ENCODE data around the gene PRLR. TPM values are rescaled to one million over a fixed set of nuclear protein-coding genes. Genes with fewer than 3 reads are reported as not detected.

The PRLR gene
- total and polyA plus RNA-seq, 9 of the 15 experiments (the other 6 are each of a cell fraction or from before 2014, with no cell fraction given) = 0.02 TPM; not detected in 8

DNA sequence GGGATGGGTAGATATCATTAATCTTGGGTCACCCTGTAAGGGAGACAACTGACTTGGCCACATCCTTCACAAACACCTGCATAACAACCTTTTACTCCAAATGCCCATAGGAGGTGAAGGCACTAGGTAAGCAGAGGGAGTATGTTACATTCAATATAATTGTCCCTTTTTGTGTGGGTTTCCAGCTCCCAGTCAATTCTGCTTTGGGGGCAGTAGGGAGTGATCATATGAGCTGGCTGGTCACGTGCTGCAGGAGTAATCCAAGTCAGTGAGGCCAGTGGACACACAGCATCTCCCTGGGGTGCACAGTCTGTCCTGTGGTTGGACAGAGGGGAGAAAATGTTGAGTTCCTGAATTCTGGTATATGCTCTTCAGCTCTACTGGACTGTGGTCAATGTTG is 181.4 kb downstream of the PRLR start:
- BruUV-seq (replicated peaks) = no TSS peak
- no peaks in the 10 kb centered on the region for H3K9me3 ChIP-seq (replicated peaks; ENCODE audit: control insufficient read depth, insufficient read depth, low read depth, low read length)
- intact Hi-C loops (cut with micrococcal nuclease) (no loop called here), in situ Hi-C loops (cut with MboI) (no loop called here)
- no peak overlapping the region for H3K27ac ChIP-seq (ENCODE audit: extremely low read depth, low read depth, low read length)
- H3K27me3 ChIP-seq (ENCODE audit: control insufficient read depth in 2 of 2, insufficient read depth in 2 of 2, low read length in 2 of 2) = peaks cover 11 to 24% of the 10 kb centered on the region in 2 experiments; a peak in 4 of 5 replicates
- ATAC-seq (no peak), FAIRE-seq (no peak), DNase-seq (ENCODE audit: extremely low read depth in 1 of 4, low spot score in 3 of 4) (no peak)
- POLR2A ChIA-PET = no interaction called here
- CTCF ChIA-PET (ENCODE audit: low intra/inter-chr PET ratio) = no interaction called here
- no peaks in the 10 kb centered on the region for H3K79me2 ChIP-seq (ENCODE audit: control insufficient read depth, insufficient read depth, low read length)
- no peaks in the 10 kb centered on the region for H3K36me3 ChIP-seq (ENCODE audit: control insufficient read depth, insufficient read depth, low read length)
- H3K4me1 ChIP-seq (replicated peaks in 1 of 2; ENCODE audit: control insufficient read depth in 2 of 2, insufficient read depth in 2 of 2, low read length in 2 of 2) = no peaks in the 10 kb centered on the region
- H3K4me3 ChIP-seq = no peak overlapping the region
- H4K20me1 ChIP-seq (replicated peaks; ENCODE audit: control insufficient read depth, insufficient read depth, low read length) = no peaks in the 10 kb centered on the region
- WGBS (ENCODE audit: insufficient coverage, low coverage, missing lambda C conversion rate) = 0% methylated on average over 1 of the region's 1 CpG
- H3K9me1 ChIP-seq (ENCODE audit: control insufficient read depth, insufficient read depth, low read length) = no peaks in the 10 kb centered on the region
- no peak overlapping the region for H3K9ac ChIP-seq (ENCODE audit: insufficient read depth in 1 of 2, low read depth in 2 of 2, low read length in 2 of 2)
- no peak overlapping the region for H2AFZ ChIP-seq (ENCODE audit: low read depth, low read length)
- H3K4me2 ChIP-seq (ENCODE audit: insufficient read depth, low read length) = no peak overlapping the region
- TF ChIP-seq ASH1L (IDR thresholded peaks at IDR 0.05; ENCODE audit: borderline replicate concordance, low read depth, partially characterized antibody) (no peak), ZNF212 (CRISPR knock-in tag; IDR thresholded peaks at IDR 0.05) (no peak), PHB (CRISPR knock-in tag; IDR thresholded peaks at IDR 0.05) (no peak), NR2C2 (CRISPR knock-in tag; IDR thresholded peaks at IDR 0.05) (no peak), NR2C2 (tag; IDR thresholded peaks at IDR 0.05) (no peak), RAD51 (IDR thresholded peaks at IDR 0.05; ENCODE audit: borderline replicate concordance, low read depth) (peak; percentile 45), ZFX (CRISPR knock-in tag; IDR thresholded peaks at IDR 0.05) (no peak), RHOXF2B (CRISPR knock-in tag; conservative IDR thresholded peaks at IDR 0.05) (no peak), POLR3A (IDR thresholded peaks at IDR 0.05; ENCODE audit: borderline replicate concordance, extremely low read depth, insufficient read depth, insufficient read length) (no peak), ZEB2 (IDR thresholded peaks at IDR 0.05) (no peak), ZNF398 (CRISPR knock-in tag; IDR thresholded peaks at IDR 0.05) (no peak), HDAC1 (IDR thresholded peaks at IDR 0.05) (no peak), TFE3 (CRISPR knock-in tag; IDR thresholded peaks at IDR 0.05) (peak; percentile 20; the same call in 1 of the 2 replicates), ZNF699 (CRISPR knock-in tag; IDR thresholded peaks at IDR 0.05; ENCODE audit: insufficient replicate concordance) (no peak), ZNF583 (CRISPR knock-in tag; IDR thresholded peaks at IDR 0.05) (no peak), ZNF785 (CRISPR knock-in tag; IDR thresholded peaks at IDR 0.05) (no peak)
- TF ChIP-seq, protein P1, sequence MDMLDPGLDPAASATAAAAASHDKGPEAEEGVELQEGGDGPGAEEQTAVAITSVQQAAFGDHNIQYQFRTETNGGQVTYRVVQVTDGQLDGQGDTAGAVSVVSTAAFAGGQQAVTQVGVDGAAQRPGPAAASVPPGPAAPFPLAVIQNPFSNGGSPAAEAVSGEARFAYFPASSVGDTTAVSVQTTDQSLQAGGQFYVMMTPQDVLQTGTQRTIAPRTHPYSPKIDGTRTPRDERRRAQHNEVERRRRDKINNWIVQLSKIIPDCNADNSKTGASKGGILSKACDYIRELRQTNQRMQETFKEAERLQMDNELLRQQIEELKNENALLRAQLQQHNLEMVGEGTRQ (CRISPR knock-in tag; IDR thresholded peaks at IDR 0.05) = peak; percentile 47
- TF ChIP-seq, protein P2, sequence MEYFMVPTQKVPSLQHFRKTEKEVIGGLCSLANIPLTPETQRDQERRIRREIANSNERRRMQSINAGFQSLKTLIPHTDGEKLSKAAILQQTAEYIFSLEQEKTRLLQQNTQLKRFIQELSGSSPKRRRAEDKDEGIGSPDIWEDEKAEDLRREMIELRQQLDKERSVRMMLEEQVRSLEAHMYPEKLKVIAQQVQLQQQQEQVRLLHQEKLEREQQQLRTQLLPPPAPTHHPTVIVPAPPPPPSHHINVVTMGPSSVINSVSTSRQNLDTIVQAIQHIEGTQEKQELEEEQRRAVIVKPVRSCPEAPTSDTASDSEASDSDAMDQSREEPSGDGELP (CRISPR knock-in tag; IDR thresholded peaks at IDR 0.05; ENCODE audit: borderline replicate concordance) = no peak

Data from K562 (cell line).